BE2C (cell line): ENCODE measurements around the gene EFNA5.

Source experiments
- DNase-seq: peaks from one replicate; pipeline ENCODE4 v3.0.0-alpha.2; 2020
- H3K27me3 ChIP-seq: fragments of 250-450 bp; sonication (Bioruptor Pico); 2 replicates; pipeline ENCODE4 v1.5.1; 2020; ENCODE audit warnings: mild to moderate bottlenecking
- H3K36me3 ChIP-seq: fragments of 250-450 bp; sonication (Bioruptor Pico); 2 replicates; pipeline ENCODE4 v1.5.1; 2020; ENCODE audit warnings: mild to moderate bottlenecking
- H3K4me1 ChIP-seq: fragments of 250-450 bp; sonication (Bioruptor Pico); 2 replicates; pipeline ENCODE4 v1.5.1; 2020
- H3K4me3 ChIP-seq: 2 replicates; pipeline ENCODE4 v1.5.1; 2011; ENCODE audit warnings: low read depth, low read length
- H3K9me3 ChIP-seq: fragments of 250-450 bp; sonication (Bioruptor Pico); 2 replicates; pipeline ENCODE4 v1.5.1; 2020
- CTCF ChIP-seq: IDR thresholded peaks from 2 replicates; pipeline ENCODE4 v1.5.1; 2012; ENCODE audit warnings: mild to moderate bottlenecking, low read depth, low read length

Gene EFNA5

GRCh38 chr5:107532916-107533315, 137.8 kb downstream of the EFNA5 start:
- H3K36me3 ChIP-seq: no peaks in the 10 kb centered on the region
- TF ChIP-seq CTCF: no peak
- H3K4me1 ChIP-seq: peaks cover 27% of the 10 kb centered on the region
- DNase-seq: no peak
- H3K4me3 ChIP-seq: no peak overlapping the region
- H3K9me3 ChIP-seq: no peaks in the 10 kb centered on the region
- no peaks in the 10 kb centered on the region for H3K27me3 ChIP-seq

GRCh38 chr5:107532169-107532878, 138.4 kb downstream of the EFNA5 start:
- no peak for DNase-seq
- Histone ChIP-seq H3K27me3 (no peaks in the 10 kb centered on the region), H3K4me1 (peaks cover 27% of the 10 kb centered on the region), H3K4me3 (no peak overlapping the region), H3K9me3 (no peaks in the 10 kb centered on the region), H3K36me3 (no peaks in the 10 kb centered on the region)
- no peak for TF ChIP-seq CTCF

- no peak for DNase-seq
- peaks cover 27% of the 10 kb centered on the region for H3K4me1 ChIP-seq
- no peaks in the 10 kb centered on the region for H3K27me3 ChIP-seq
- no peak overlapping the region for H3K4me3 ChIP-seq
- TF ChIP-seq CTCF: no peak
- H3K36me3 ChIP-seq: no peaks in the 10 kb centered on the region
- H3K9me3 ChIP-seq: no peaks in the 10 kb centered on the region
These were observed 139.4 kb downstream of the EFNA5 start for GRCh38 chr5:107531308-107531707.

GRCh38 chr5:107529618-107530017, 141.1 kb downstream of the EFNA5 start:
- Histone ChIP-seq H3K4me1 (peaks cover 27% of the 10 kb centered on the region), H3K27me3 (no peaks in the 10 kb centered on the region), H3K36me3 (no peaks in the 10 kb centered on the region), H3K9me3 (no peaks in the 10 kb centered on the region), H3K4me3 (no peak overlapping the region)
- TF ChIP-seq CTCF: no peak
- no peak for DNase-seq

- no peak for TF ChIP-seq CTCF
- H3K4me1 ChIP-seq: no peaks in the 10 kb centered on the region
- no peak overlapping the region for H3K4me3 ChIP-seq
- H3K36me3 ChIP-seq: no peaks in the 10 kb centered on the region
- no peaks in the 10 kb centered on the region for H3K9me3 ChIP-seq
- no peak for DNase-seq
- no peaks in the 10 kb centered on the region for H3K27me3 ChIP-seq
These were observed 144.3 kb downstream of the EFNA5 start for GRCh38 chr5:107526270-107526937.

GRCh38 chr5:107524111-107524510, 146.6 kb downstream of the EFNA5 start:
- Histone ChIP-seq H3K9me3 (no peaks in the 10 kb centered on the region), H3K4me1 (peaks cover 15% of the 10 kb centered on the region), H3K4me3 (no peak overlapping the region), H3K36me3 (no peaks in the 10 kb centered on the region), H3K27me3 (no peaks in the 10 kb centered on the region)
- no peak for DNase-seq
- no peak for TF ChIP-seq CTCF
